Panc1 (cell line): ENCODE measurements around the gene HS3ST5. TPM values are rescaled to one million over a fixed set of nuclear protein-coding genes. Genes with fewer than 3 reads are reported as not detected.

Source experiments
- ATAC-seq: fragments of 200-7000 bp; cut with Tn5 transposase; 2 replicates; pipeline ENCODE4 v1.9.1; 2020; ENCODE audit warnings: mild to moderate bottlenecking, moderate library complexity
- BruUV-seq: library from RNA; stranded (reverse); fragments of 400-500 nt; replicated peaks from 2 replicates; lab custom pipeline; 2021; lab: Mats Ljungman, UMichigan
- CTCF ChIA-PET: fragments of 300-600 bp; sonication (Branson Sonifier 250); formaldehyde crosslinking; loops from one replicate; lab custom pipeline; 2022; ENCODE audit warnings: antibody characterized with exemption; lab: Charles Lee
- POLR2A ChIA-PET: fragments of 300-600 bp; sonication (Branson Sonifier 250); formaldehyde crosslinking; loops from one replicate; lab custom pipeline; 2022; ENCODE audit warnings: antibody characterized with exemption; lab: Charles Lee
- DNase-seq: peaks from one replicate; pipeline ENCODE4 v3.0.0-alpha.2; 2010; ENCODE audit warnings: low read depth, low spot score
- H3K27ac ChIP-seq: 2 replicates; pipeline ENCODE4 v1.5.1; 2011; ENCODE audit warnings: mild to moderate bottlenecking, low read length, inconsistent platforms
- H3K27me3 ChIP-seq: fragments of 200-500 bp; sonication (Bioruptor generic); 2 replicates; pipeline ENCODE4 v1.6.0; 2014; ENCODE audit warnings: low read length, inconsistent platforms; ENCODE audit not compliant: control insufficient read depth, insufficient read depth
- H3K36me3 ChIP-seq: fragments of 200-500 bp; sonication (Bioruptor generic); 2 replicates; pipeline ENCODE4 v1.5.1; 2014; ENCODE audit warnings: inconsistent platforms, mild to moderate bottlenecking, low read length, moderate library complexity; ENCODE audit not compliant: control insufficient read depth, insufficient read depth
- H3K4me1 ChIP-seq: 2 replicates; pipeline ENCODE4 v1.5.1; 2011; ENCODE audit warnings: inconsistent platforms, mild to moderate bottlenecking, low read length, moderate library complexity; ENCODE audit not compliant: control insufficient read depth, insufficient read depth
- H3K4me3 ChIP-seq, 2 experiments: 2 replicates each; pipeline ENCODE4 v1.5.1; 2011 to 2012; ENCODE audit warnings: low read depth in 2 of 2, low read length in 2 of 2, mild to moderate bottlenecking in 2 of 2, inconsistent platforms in 1 of 2, moderate library complexity in 1 of 2
- H3K9me3 ChIP-seq: fragments of 200-500 bp; sonication (Bioruptor generic); 2 replicates; pipeline ENCODE4 v1.5.1; 2014; ENCODE audit warnings: low read depth, mild to moderate bottlenecking, inconsistent platforms, low read length, moderate library complexity; ENCODE audit not compliant: control insufficient read depth, insufficient read depth
- CTCF ChIP-seq: fragments of 450-650 bp; IDR thresholded peaks from 2 replicates; pipeline ENCODE4 v1.5.1; 2017; ENCODE audit warnings: mild to moderate bottlenecking
- POLR2AphosphoS5 ChIP-seq: IDR thresholded peaks from 2 replicates; pipeline ENCODE4 v1.6.1; 2012; ENCODE audit warnings: mild to moderate bottlenecking, low read depth, low read length, moderate library complexity
- SIN3A ChIP-seq: IDR thresholded peaks from 2 replicates; pipeline ENCODE4 v1.6.1; 2012; ENCODE audit warnings: low read depth, mild to moderate bottlenecking, low read length, moderate library complexity, borderline replicate concordance; ENCODE audit not compliant: insufficient read depth
- TCF7L2 ChIP-seq: IDR thresholded peaks from 2 replicates; pipeline ENCODE4 v1.6.1; 2011; ENCODE audit warnings: mild to moderate bottlenecking, low read depth, low read length, inconsistent platforms
- in situ Hi-C: cut with HindIII; loops from 2 replicates; pipeline ENCODE4 v1.10.0; 2016; ENCODE audit warnings: low sequenced_read_pairs, low pct_unique_long_range_greater_than_20kb
- intact Hi-C: fragments of 100-400 bp; cut with micrococcal nuclease; formaldehyde crosslinking; loops from one replicate; pipeline ENCODE4 v1.10.0; 2022; ENCODE audit not compliant: unreplicated experiment
- total RNA-seq: library from RNA; stranded (reverse); gene quantifications from one replicate; pipeline ENCODE4 v1.2.1, GENCODE V29; 2021; ENCODE audit not compliant: unreplicated experiment
- TF ChIP-seq, protein P1 (sequence below), 2 experiments: IDR thresholded peaks; 2 replicates each; pipeline ENCODE4 v1.6.1; 2011 to 2012; ENCODE audit warnings: low read depth in 2 of 2, control low read depth in 1 of 2, low read length in 1 of 2, mild to moderate bottlenecking in 1 of 2, moderate library complexity in 1 of 2; ENCODE audit not compliant: insufficient read depth in 1 of 2

Gene HS3ST5
- total RNA-seq, 1 experiment from 2014 or later: 0.05 TPM

GRCh38 chr6:114260810-114261209 lies 82.0 kb downstream of the HS3ST5 start:
- Histone ChIP-seq H3K4me1 (no peaks in the 10 kb centered on the region), H3K9me3 (no peaks in the 10 kb centered on the region), H3K27me3 (no peaks in the 10 kb centered on the region), H3K27ac (no peak overlapping the region), H3K4me3 (no peak overlapping the region), H3K36me3 (no peaks in the 10 kb centered on the region)
- no peak for DNase-seq
- intact Hi-C loops: no loop called here
- ChIA-PET CTCF (interaction anchor here (0.6 kb wide), 1 partner anchor 726 kb away, joined by 6 read pairs; no protein-coding TSS in a partner anchor), POLR2A (no interaction called here)
- in situ Hi-C loops: no loop called here
- TF ChIP-seq, protein P1, sequence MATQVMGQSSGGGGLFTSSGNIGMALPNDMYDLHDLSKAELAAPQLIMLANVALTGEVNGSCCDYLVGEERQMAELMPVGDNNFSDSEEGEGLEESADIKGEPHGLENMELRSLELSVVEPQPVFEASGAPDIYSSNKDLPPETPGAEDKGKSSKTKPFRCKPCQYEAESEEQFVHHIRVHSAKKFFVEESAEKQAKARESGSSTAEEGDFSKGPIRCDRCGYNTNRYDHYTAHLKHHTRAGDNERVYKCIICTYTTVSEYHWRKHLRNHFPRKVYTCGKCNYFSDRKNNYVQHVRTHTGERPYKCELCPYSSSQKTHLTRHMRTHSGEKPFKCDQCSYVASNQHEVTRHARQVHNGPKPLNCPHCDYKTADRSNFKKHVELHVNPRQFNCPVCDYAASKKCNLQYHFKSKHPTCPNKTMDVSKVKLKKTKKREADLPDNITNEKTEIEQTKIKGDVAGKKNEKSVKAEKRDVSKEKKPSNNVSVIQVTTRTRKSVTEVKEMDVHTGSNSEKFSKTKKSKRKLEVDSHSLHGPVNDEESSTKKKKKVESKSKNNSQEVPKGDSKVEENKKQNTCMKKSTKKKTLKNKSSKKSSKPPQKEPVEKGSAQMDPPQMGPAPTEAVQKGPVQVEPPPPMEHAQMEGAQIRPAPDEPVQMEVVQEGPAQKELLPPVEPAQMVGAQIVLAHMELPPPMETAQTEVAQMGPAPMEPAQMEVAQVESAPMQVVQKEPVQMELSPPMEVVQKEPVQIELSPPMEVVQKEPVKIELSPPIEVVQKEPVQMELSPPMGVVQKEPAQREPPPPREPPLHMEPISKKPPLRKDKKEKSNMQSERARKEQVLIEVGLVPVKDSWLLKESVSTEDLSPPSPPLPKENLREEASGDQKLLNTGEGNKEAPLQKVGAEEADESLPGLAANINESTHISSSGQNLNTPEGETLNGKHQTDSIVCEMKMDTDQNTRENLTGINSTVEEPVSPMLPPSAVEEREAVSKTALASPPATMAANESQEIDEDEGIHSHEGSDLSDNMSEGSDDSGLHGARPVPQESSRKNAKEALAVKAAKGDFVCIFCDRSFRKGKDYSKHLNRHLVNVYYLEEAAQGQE (IDR thresholded peaks at IDR 0.05; ENCODE audit: insufficient read depth in 1 of 2, low read depth in 2 of 2, low read length in 1 of 2): no peak
- TF ChIP-seq SIN3A: no peak
- no peak for TF ChIP-seq CTCF
- no peak for TF ChIP-seq TCF7L2
- TF ChIP-seq POLR2AphosphoS5: no peak
- no peak for ATAC-seq
- BruUV-seq: no TSS peak

DNA sequence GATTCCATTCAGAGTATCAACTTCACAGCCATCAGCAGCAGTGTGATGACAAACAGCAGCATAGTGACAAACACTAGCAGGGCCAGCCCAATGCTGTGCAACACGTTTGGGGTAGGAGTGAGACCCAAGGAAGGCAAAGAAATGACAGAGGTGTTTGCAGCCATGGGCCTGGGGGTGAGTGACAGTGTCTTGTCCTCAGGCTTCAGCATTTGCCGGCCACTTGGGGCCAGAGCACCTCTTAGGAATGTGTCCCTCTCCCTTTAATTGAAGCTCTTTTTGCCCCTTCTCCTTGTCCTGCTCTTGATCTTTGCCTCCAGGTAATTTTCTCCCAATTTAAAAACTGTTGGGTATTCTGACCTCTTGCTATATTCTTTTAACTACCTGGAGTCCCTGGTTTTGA lies 84.4 kb downstream of the HS3ST5 start:
- DNase-seq: no peak
- no peak overlapping the region for H3K27ac ChIP-seq
- no peaks in the 10 kb centered on the region for H3K4me1 ChIP-seq
- TF ChIP-seq, protein P1 (IDR thresholded peaks at IDR 0.05; ENCODE audit: insufficient read depth in 1 of 2, low read depth in 2 of 2, low read length in 1 of 2): no peak
- TF ChIP-seq TCF7L2 (no peak), CTCF (no peak), SIN3A (no peak), POLR2AphosphoS5 (no peak)
- BruUV-seq: no TSS peak
- H3K36me3 ChIP-seq: no peaks in the 10 kb centered on the region
- ATAC-seq: no peak
- H3K4me3 ChIP-seq: no peak overlapping the region
- in situ Hi-C loops (no loop called here), intact Hi-C loops (no loop called here)
- no peaks in the 10 kb centered on the region for H3K9me3 ChIP-seq
- no peaks in the 10 kb centered on the region for H3K27me3 ChIP-seq
- ChIA-PET POLR2A (interaction anchor here (0.5 kb wide), 1 partner anchor 1066 kb away, joined by 3 read pairs; no protein-coding TSS in a partner anchor), CTCF (no interaction called here)
